Liver (tissue), 9 donors: ENCODE measurements around the gene MOV10. TPM values are rescaled to one million over a fixed set of nuclear protein-coding genes. Genes with fewer than 3 reads are reported as not detected.

Source experiments
- DNase-seq: peaks from one replicate; pipeline ENCODE4 v3.0.0-alpha.2; 2017; ENCODE audit warnings: low spot score
- H3K27ac ChIP-seq, 2 donors: one replicate each; pipeline ENCODE4 v1.7.0; 2013; ENCODE audit warnings: inconsistent platforms in 2 of 2, low read length in 2 of 2, control low read depth in 1 of 2, low read depth in 1 of 2, mild to moderate bottlenecking in 1 of 2
- H3K27me3 ChIP-seq, 4 donors: one replicate each; pipeline versions ENCODE4 v1.6.1 to v1.7.0; 2013; ENCODE audit warnings: low read length in 3 of 4, inconsistent platforms in 1 of 4, mild to moderate bottlenecking in 1 of 4, moderate library complexity in 1 of 4; ENCODE audit not compliant: control insufficient read depth in 4 of 4, insufficient read depth in 4 of 4
- H3K36me3 ChIP-seq, 4 donors: one replicate each; pipeline versions ENCODE4 v1.6.1 to v1.7.0; 2013; ENCODE audit warnings: low read length in 3 of 4, mild to moderate bottlenecking in 3 of 4, low read depth in 1 of 4, moderate library complexity in 1 of 4; ENCODE audit not compliant: control insufficient read depth in 4 of 4, insufficient read depth in 3 of 4
- H3K4me1 ChIP-seq, 4 donors: one replicate each; pipeline versions ENCODE4 v1.6.1 to v1.7.0; 2013; ENCODE audit warnings: low read length in 3 of 4, mild to moderate bottlenecking in 3 of 4, moderate library complexity in 1 of 4; ENCODE audit not compliant: control insufficient read depth in 4 of 4, insufficient read depth in 4 of 4
- H3K4me3 ChIP-seq, 3 donors: one replicate each; pipeline versions ENCODE4 v1.6.1 to v1.7.0; 2013; ENCODE audit warnings: low read length in 3 of 3, control low read depth in 1 of 3, low read depth in 1 of 3, mild to moderate bottlenecking in 1 of 3
- H3K9ac ChIP-seq, 2 donors: one replicate each; pipeline ENCODE4 v1.7.0; 2013; ENCODE audit warnings: low read length in 2 of 2, mild to moderate bottlenecking in 2 of 2, moderate library complexity in 2 of 2, control low read depth in 1 of 2, low read depth in 1 of 2
- H3K9me3 ChIP-seq, 4 donors: one replicate each; pipeline versions ENCODE4 v1.6.1 to v1.7.0; 2013; ENCODE audit warnings: low read length in 3 of 4; ENCODE audit not compliant: control insufficient read depth in 4 of 4
- EGR1 ChIP-seq, 2 donors: IDR thresholded peaks; 2 replicates each; pipeline ENCODE4 v1.6.1; 2016 to 2018; ENCODE audit warnings: antibody characterized with exemption in 2 of 2, low read depth in 2 of 2
- FOXA1 ChIP-seq: IDR thresholded peaks from 2 replicates; pipeline ENCODE4 v1.6.1; 2016; ENCODE audit warnings: antibody characterized with exemption
- FOXA2 ChIP-seq: IDR thresholded peaks from 2 replicates; pipeline ENCODE4 v1.6.1; 2016; ENCODE audit warnings: antibody characterized with exemption
- HNF4A ChIP-seq, 2 donors: conservative IDR thresholded peaks; 2 replicates each; pipeline ENCODE4 v1.6.1; 2016; ENCODE audit warnings: antibody characterized with exemption in 2 of 2, mild to moderate bottlenecking in 2 of 2
- HNF4G ChIP-seq: IDR thresholded peaks from 2 replicates; pipeline ENCODE4 v1.6.1; 2016; ENCODE audit warnings: antibody characterized with exemption
- JUND ChIP-seq, 2 donors: IDR thresholded peaks; 2 replicates each; pipeline ENCODE4 v1.6.1; 2016; ENCODE audit warnings: antibody characterized with exemption in 2 of 2
- NR2F2 ChIP-seq: IDR thresholded peaks from 2 replicates; pipeline ENCODE4 v1.6.1; 2016; ENCODE audit warnings: antibody characterized with exemption
- RXRA ChIP-seq, 2 donors: IDR thresholded peaks; 2 replicates each; pipeline ENCODE4 v1.6.1; 2017 to 2018; ENCODE audit warnings: antibody characterized with exemption in 2 of 2, mild to moderate bottlenecking in 1 of 2
- SP1 ChIP-seq: IDR thresholded peaks from 2 replicates; pipeline ENCODE4 v1.6.1; 2018; ENCODE audit warnings: antibody characterized with exemption, mild to moderate bottlenecking
- TAF1 ChIP-seq: conservative IDR thresholded peaks from 2 replicates; pipeline ENCODE4 v1.6.1; 2016; ENCODE audit warnings: antibody characterized with exemption, mild to moderate bottlenecking
- YY1 ChIP-seq: IDR thresholded peaks from 2 replicates; pipeline ENCODE4 v1.6.1; 2016; ENCODE audit warnings: antibody characterized with exemption, mild to moderate bottlenecking
- WGBS: extraction: QIAGEN DNeasy Blood & Tissue Kit; methylation state at CpG from one replicate; pipeline ENCODE4 v1.1.7; 2013; 5-methylcytosine and 5-hydroxymethylcytosine counted together
- polyA plus RNA-seq, 2 donors: library from polyadenylated mRNA; stranded (reverse) in 1 of 2; unstranded in 1 of 2; fragments of 200-250 nt in 1 of 2; fragments of >200 nt in 1 of 2; fragmentation: Nextera tagmentation in 1 of 2; extraction: Ambion mirVana in 1 of 2; gene quantifications; one replicate each; pipeline versions ENCODE4 v1.2.1 to v1.2.3, GENCODE V29; 2013 to 2015
- total RNA-seq, 2 donors: library from RNA; depleted of rRNA; stranded (reverse); fragments of >200 nt; gene quantifications; one replicate each; pipeline ENCODE4 v1.2.3, GENCODE V29; 2014
- TF ChIP-seq, protein P1 (sequence below): IDR thresholded peaks from 2 replicates; pipeline ENCODE4 v1.6.1; 2016; ENCODE audit warnings: antibody characterized with exemption
- TF ChIP-seq, protein P2 (sequence below): IDR thresholded peaks from 2 replicates; pipeline ENCODE4 v1.6.1; 2016; ENCODE audit warnings: antibody characterized with exemption
- TF ChIP-seq, protein P3 (sequence below): IDR thresholded peaks from 2 replicates; pipeline ENCODE4 v1.6.1; 2016; ENCODE audit warnings: antibody characterized with exemption, mild to moderate bottlenecking
- TF ChIP-seq, protein P4 (sequence below): IDR thresholded peaks from 2 replicates; pipeline ENCODE4 v1.6.1; 2016; ENCODE audit warnings: antibody characterized with exemption
- TF ChIP-seq, protein P5 (sequence below): fragments of 150-350 bp; IDR thresholded peaks from 2 replicates; pipeline ENCODE4 v1.5.1; 2017; ENCODE audit warnings: improper control_type of control experiment, low read depth, low read length; ENCODE audit not compliant: missing input control
- donor health status: healthy.
- donor health status: healthy.
- donor health status: healthy.
- donor health status: healthy.
- donor health status: healthy.

MOV10 gene
- total and polyA plus RNA-seq, 4 donors = 32.0 to 36.8 (median 33.7) TPM

DNA sequence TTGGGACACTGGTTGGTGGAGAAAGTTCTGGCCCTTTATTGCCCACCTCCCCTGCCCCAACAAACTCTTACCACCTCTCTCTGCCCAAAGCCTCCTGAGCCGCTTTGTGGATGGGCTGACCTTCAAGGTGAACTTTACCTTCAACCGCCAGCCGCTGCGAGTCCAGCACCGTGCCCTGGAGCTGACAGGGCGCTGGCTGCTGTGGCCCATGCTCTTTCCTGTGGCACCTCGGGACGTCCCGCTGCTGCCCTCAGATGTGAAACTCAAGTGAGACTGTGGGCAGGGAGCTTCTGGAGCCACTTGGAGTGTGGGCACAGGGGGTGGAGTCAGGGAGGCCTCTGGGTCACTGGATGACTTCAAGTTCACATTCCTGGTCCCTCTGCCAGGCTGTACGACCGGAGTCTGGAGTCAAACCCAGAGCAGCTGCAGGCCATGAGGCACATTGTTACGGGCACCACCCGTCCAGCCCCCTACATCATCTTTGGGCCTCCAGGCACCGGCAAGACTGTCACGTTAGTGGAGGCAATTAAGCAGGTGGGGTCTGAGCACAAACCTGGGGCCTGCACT lies 20.0 kb downstream of the MOV10 start (continued):
- TF ChIP-seq, protein P1, sequence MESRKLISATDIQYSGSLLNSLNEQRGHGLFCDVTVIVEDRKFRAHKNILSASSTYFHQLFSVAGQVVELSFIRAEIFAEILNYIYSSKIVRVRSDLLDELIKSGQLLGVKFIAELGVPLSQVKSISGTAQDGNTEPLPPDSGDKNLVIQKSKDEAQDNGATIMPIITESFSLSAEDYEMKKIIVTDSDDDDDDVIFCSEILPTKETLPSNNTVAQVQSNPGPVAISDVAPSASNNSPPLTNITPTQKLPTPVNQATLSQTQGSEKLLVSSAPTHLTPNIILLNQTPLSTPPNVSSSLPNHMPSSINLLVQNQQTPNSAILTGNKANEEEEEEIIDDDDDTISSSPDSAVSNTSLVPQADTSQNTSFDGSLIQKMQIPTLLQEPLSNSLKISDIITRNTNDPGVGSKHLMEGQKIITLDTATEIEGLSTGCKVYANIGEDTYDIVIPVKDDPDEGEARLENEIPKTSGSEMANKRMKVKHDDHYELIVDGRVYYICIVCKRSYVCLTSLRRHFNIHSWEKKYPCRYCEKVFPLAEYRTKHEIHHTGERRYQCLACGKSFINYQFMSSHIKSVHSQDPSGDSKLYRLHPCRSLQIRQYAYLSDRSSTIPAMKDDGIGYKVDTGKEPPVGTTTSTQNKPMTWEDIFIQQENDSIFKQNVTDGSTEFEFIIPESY = no peak

DNA sequence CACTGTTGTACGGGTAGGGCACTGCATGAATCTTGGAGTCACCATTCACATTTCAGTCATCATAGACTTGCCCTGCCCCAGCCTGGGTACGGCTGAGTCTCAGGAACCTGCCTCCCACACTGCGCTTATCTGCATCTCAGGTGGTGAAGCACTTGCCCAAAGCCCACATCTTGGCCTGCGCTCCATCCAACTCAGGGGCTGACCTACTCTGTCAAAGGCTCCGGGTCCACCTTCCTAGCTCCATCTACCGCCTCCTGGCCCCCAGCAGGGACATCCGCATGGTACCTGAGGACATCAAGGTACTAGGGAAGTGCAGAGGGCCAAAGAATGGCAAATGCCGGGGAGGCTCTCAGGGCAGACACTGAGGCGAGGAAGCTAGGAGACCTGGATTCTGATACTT lies 20.8 kb downstream of the MOV10 start:
- H3K4me1 ChIP-seq = peaks cover 11 to 26% (median 23%) of the 10 kb centered on the region in 4 donors
- H3K4me3 ChIP-seq = no peak overlapping the region
- no peak overlapping the region for H3K9ac ChIP-seq
- H3K9me3 ChIP-seq = no peaks in the 10 kb centered on the region
- DNase-seq = no peak
- 98% methylated on average over 9 of the region's 9 CpGs for WGBS
- no peak overlapping the region for H3K27ac ChIP-seq
- peaks cover 0 to 53% (median 24%) of the 10 kb centered on the region in 4 donors for H3K36me3 ChIP-seq
- no peak for TF ChIP-seq JUND (IDR thresholded peaks at IDR 0.05)
- no peak for TF ChIP-seq HNF4G
- TF ChIP-seq, protein P2, sequence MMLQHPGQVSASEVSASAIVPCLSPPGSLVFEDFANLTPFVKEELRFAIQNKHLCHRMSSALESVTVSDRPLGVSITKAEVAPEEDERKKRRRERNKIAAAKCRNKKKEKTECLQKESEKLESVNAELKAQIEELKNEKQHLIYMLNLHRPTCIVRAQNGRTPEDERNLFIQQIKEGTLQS = no peak
- TF ChIP-seq YY1 = no peak
- TF ChIP-seq, protein P3, sequence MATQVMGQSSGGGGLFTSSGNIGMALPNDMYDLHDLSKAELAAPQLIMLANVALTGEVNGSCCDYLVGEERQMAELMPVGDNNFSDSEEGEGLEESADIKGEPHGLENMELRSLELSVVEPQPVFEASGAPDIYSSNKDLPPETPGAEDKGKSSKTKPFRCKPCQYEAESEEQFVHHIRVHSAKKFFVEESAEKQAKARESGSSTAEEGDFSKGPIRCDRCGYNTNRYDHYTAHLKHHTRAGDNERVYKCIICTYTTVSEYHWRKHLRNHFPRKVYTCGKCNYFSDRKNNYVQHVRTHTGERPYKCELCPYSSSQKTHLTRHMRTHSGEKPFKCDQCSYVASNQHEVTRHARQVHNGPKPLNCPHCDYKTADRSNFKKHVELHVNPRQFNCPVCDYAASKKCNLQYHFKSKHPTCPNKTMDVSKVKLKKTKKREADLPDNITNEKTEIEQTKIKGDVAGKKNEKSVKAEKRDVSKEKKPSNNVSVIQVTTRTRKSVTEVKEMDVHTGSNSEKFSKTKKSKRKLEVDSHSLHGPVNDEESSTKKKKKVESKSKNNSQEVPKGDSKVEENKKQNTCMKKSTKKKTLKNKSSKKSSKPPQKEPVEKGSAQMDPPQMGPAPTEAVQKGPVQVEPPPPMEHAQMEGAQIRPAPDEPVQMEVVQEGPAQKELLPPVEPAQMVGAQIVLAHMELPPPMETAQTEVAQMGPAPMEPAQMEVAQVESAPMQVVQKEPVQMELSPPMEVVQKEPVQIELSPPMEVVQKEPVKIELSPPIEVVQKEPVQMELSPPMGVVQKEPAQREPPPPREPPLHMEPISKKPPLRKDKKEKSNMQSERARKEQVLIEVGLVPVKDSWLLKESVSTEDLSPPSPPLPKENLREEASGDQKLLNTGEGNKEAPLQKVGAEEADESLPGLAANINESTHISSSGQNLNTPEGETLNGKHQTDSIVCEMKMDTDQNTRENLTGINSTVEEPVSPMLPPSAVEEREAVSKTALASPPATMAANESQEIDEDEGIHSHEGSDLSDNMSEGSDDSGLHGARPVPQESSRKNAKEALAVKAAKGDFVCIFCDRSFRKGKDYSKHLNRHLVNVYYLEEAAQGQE = no peak
- no peak for TF ChIP-seq RXRA (IDR thresholded peaks at IDR 0.05)
- TF ChIP-seq EGR1 (IDR thresholded peaks at IDR 0.05; ENCODE audit: low read depth in 2 of 2) = no peak
- TF ChIP-seq FOXA1 = no peak
- TF ChIP-seq HNF4A (conservative IDR thresholded peaks at IDR 0.05) = no peak
- TF ChIP-seq, protein P4, sequence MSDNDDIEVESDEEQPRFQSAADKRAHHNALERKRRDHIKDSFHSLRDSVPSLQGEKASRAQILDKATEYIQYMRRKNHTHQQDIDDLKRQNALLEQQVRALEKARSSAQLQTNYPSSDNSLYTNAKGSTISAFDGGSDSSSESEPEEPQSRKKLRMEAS = no peak
- TF ChIP-seq SP1 = no peak
- TF ChIP-seq NR2F2 = no peak
- TF ChIP-seq, protein P5, sequence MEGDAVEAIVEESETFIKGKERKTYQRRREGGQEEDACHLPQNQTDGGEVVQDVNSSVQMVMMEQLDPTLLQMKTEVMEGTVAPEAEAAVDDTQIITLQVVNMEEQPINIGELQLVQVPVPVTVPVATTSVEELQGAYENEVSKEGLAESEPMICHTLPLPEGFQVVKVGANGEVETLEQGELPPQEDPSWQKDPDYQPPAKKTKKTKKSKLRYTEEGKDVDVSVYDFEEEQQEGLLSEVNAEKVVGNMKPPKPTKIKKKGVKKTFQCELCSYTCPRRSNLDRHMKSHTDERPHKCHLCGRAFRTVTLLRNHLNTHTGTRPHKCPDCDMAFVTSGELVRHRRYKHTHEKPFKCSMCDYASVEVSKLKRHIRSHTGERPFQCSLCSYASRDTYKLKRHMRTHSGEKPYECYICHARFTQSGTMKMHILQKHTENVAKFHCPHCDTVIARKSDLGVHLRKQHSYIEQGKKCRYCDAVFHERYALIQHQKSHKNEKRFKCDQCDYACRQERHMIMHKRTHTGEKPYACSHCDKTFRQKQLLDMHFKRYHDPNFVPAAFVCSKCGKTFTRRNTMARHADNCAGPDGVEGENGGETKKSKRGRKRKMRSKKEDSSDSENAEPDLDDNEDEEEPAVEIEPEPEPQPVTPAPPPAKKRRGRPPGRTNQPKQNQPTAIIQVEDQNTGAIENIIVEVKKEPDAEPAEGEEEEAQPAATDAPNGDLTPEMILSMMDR = no peak
- TF ChIP-seq TAF1 = no peak
- no peak for TF ChIP-seq FOXA2
- H3K27me3 ChIP-seq = no peaks in the 10 kb centered on the region
